Measurements from ENCODE around the gene CRYAA.

The CRYAA gene

DNA sequence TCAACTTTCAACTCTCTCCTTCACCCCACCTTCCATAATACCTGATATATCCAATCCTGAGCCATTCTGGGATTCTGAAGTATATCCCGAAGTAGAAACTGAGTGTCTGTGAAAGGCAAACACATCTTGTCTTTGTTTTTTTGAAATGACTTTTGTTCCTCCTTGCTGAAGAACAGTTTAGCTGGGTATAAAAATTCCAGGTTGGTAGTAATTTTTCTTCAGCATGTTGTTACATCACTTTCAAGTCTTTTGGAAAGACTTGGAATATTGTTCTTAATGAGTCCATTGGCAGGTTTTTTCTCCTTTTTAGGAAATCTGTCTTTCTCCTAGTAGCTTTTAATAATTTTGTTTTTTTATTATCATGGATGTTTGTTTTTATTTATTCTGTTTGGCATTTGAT is 32.7 kb downstream of the CRYAA start:
- DNase-seq (ENCODE audit: low read depth, low spot score), result no peak

DNA sequence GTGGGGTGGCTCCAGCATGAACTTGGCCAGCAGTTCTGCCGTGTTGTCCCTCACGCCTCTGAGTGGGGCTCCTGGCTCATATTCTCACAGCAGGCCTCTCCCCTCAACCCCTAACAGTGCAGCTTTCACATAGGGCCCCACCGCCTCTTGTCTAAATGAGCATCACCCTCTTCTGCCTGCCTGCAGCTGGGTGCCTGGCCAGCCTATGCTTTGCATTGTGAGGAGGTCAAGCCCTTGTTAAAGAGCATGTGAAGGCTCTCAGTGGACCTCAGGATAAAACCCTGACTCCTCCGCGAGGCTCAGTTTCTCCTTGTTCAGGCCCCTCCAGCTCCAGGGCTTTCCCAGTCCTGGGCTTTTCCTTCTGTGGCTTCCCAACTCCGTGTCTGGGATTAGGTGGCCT is 34.8 kb downstream of the CRYAA start:
- no peak for DNase-seq (ENCODE audit: low read depth, low spot score)

GRCh38 chr21:43204638-43205037 is 35.8 kb downstream of the CRYAA start:
- DNase-seq (ENCODE audit: low read depth, low spot score), result no peak

GRCh38 chr21:43206231-43207042 is 37.6 kb downstream of the CRYAA start:
- no peak for DNase-seq (ENCODE audit: low read depth, low spot score)

GRCh38 chr21:43207043-43207315 is 38.2 kb downstream of the CRYAA start:
- DNase-seq (ENCODE audit: low read depth, low spot score), result no peak

GRCh38 chr21:43207868-43208267 is 39.1 kb downstream of the CRYAA start:
- no peak for DNase-seq (ENCODE audit: low read depth, low spot score)

DNA sequence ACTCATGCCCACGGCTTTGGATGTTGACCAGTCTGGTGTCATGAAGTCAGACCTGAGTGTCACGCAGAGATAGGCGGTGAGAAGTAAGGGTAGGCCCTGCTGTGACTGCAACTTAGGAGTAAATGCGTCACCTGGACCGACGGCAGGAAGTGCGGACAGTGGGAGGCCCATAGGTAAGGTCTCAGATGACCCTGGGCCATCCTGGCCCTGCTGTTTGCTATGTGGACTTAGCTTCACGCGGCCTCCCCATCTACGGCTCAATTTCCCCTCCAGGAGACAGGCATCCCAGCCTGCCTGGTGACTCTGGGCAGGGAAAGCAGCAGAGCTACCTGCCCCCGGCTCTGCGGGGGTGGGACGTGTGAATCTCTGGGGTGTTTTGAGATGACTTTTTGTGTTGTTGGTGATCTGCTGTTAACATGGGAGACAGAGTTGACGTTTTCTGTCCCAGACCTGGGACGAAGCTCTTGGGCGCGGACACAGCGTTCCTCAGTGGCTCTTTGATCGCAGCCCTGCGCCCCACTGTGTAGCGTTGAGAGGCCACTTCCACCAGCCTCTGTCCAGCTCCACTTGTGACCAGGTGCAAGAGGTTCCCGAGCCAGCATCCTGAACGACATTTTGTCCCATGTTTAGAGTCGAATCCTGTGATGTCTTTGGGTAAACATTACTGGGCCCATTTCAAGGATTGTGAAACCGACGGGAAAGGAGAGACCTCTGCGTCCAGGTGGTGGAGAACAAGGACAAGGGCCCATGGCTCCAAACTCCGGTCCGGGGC is 39.9 kb downstream of the CRYAA start:
- DNase-seq (ENCODE audit: low read depth, low spot score), result no peak

GRCh38 chr21:43209575-43210453 is 41.0 kb downstream of the CRYAA start:
- no peak for DNase-seq (ENCODE audit: low read depth, low spot score)

DNA sequence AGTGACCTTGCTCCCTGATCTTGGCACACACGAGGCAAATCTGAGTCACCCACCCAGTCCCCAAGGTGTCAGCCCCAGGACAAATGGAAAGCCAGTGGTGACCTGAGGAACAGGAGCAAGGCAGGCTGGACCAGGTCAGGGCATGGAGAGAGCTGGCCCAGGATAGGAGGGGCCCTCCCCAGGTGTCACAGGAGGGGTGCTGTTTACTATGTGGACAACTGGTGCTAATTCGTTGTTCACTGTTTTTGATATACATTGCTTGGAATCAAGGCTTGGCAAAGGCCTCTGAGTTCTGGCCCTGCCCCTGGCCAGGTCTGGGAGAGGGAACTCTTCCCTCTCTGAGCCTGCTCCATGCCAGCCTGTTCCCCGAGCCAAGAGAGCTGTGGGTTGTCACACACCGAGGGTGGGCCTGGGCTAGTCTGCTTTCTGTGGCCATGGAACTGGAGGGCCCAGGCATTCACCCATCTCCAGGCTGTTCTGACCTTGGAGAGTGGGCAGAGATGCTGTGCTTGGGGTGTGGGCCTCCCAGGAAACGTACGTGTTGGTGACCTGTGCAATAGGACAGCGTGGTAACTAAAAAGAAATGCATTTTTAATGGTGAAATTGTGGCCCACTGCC is 41.8 kb downstream of the CRYAA start:
- no peak for DNase-seq (ENCODE audit: low read depth, low spot score)

- no peak for DNase-seq (ENCODE audit: low read depth, low spot score)
Observed at GRCh38 chr21:43211072-43211759, 42.4 kb downstream of the CRYAA start.

- DNase-seq (ENCODE audit: low read depth, low spot score), result no peak
Observed at GRCh38 chr21:43211760-43212115, 42.9 kb downstream of the CRYAA start.

All from brain pericyte (primary cell).